ENCODE measurements around the gene EXD3. TPM values are rescaled to one million over a fixed set of nuclear protein-coding genes. Genes with fewer than 3 reads are reported as not detected.

EXD3 gene
- total and polyA plus RNA-seq, 2 donors = 3.4 to 16.8 TPM

DNA sequence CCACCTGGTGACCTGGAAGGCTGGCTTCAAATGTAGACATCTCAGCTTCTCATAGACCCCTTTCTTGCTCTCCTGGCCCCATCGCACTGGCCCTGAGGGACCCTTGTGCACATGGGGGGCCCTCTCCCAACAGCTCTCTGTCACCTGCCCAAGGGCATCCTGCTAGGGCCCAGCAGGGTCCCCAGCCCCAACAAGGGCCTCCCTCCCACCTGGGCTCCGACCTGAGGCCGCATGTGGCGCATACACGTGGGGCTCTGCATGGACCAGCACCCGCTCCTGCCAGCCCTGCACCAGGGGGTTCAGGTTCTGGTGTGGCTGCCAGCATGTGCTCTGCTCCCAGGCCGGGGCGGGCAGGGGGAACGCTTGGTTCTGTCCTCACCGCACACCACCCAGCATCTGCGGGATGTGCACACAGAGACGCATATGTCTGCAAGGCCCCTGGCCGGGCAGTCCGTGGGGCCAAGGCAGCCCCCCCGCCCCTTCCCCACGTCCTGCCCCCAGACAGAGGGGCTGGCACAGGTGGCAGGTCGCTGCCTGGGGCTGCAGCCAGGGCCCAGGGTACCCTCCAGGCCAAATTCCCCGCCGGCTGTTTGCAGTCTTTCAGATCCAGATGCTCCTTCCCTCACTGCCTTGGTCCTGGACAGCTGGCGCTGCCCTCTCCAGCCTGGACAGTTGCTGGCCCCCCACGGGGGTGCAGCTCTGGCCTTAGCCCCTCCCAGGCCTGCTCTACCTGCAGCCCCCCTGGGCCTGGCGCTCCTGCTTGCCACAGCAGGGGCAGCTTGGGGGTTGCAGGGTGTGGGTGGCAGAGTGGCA is 103.0 kb downstream of the EXD3 start:
- Histone ChIP-seq H3K27ac (ENCODE audit: low read depth in 1 of 2, low read length in 1 of 2) (no peak overlapping the region), H3K4me1 (ENCODE audit: control insufficient read depth in 2 of 2, insufficient read depth in 2 of 2, low read length in 2 of 2) (peaks cover 3 to 42% of the 10 kb centered on the region in 2 donors)
- 83% methylated on average over 22 of the region's 22 CpGs for WGBS

DNA sequence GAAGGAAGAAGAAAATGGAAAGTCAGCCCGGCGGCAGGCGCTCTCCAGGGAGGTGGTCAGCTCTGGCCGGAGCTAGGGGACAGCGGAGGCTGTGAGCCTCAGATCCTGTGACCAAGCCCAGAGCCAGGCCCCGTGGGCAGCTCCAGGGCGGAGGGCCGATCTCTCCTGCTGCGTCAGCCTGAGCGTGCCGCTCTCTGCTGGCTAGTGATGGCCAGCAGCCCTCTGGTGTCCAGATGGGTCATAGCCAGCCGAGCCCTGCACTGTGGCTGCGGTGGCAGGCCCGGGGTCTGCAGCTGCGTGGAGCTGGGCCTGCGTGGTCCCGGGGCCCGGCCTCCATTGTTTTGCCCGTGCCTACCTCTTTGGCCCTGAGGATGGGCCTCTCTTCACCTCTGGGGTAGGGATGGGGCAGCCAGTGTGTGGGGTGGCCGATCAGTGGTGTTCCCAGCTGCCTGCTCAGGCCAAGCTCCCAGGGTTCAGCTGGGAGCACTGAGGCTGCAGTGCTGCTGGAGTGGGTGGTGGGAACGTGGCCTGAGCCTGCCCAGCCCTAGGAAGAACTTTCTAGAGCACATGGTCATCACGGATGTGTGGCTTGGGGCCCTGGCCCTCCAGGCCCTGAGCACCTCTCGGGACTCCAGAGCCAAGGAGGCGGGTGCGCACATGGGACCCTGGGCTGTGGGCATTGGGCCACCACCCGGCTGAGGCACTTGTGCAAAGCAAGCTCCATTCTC is 103.8 kb downstream of the EXD3 start:
- Histone ChIP-seq H3K4me1 (ENCODE audit: control insufficient read depth in 2 of 2, insufficient read depth in 2 of 2, low read length in 2 of 2) (peaks cover 3 to 46% of the 10 kb centered on the region in 2 donors), H3K27ac (ENCODE audit: low read depth in 1 of 2, low read length in 1 of 2) (no peak overlapping the region), H3K36me3 (ENCODE audit: control insufficient read depth in 2 of 2, insufficient read depth in 2 of 2, low read length in 1 of 2) (no peaks in the 10 kb centered on the region), H3K4me3 (ENCODE audit: low read length in 2 of 2) (no peak overlapping the region), H3K27me3 (ENCODE audit: control insufficient read depth in 2 of 2, insufficient read depth in 1 of 2, low read length in 1 of 2) (peaks cover 26 to 29% of the 10 kb centered on the region in 2 donors), H3K9me3 (ENCODE audit: control insufficient read depth in 2 of 2, insufficient read depth in 1 of 2, low read length in 1 of 2) (peaks cover 0 to 18% of the 10 kb centered on the region in 2 donors)
- DNase-seq (ENCODE audit: low read depth in 6 of 9, low spot score in 9 of 9) = no peak
- WGBS = 91% methylated on average over 26 of the region's 26 CpGs

More for the DNA sequence above, 103.0 kb downstream of the EXD3 start:
- H3K36me3 ChIP-seq (ENCODE audit: control insufficient read depth in 2 of 2, insufficient read depth in 2 of 2, low read length in 1 of 2) = no peaks in the 10 kb centered on the region
- peaks cover 25 to 27% of the 10 kb centered on the region in 2 donors for H3K27me3 ChIP-seq (ENCODE audit: control insufficient read depth in 2 of 2, insufficient read depth in 1 of 2, low read length in 1 of 2)
- no peak overlapping the region for H3K4me3 ChIP-seq (ENCODE audit: low read length in 2 of 2)
- H3K9me3 ChIP-seq (ENCODE audit: control insufficient read depth in 2 of 2, insufficient read depth in 1 of 2, low read length in 1 of 2) = peaks cover 0 to 18% of the 10 kb centered on the region in 2 donors
- DNase-seq (ENCODE audit: low read depth in 6 of 9, low spot score in 9 of 9) = no peak

DNA sequence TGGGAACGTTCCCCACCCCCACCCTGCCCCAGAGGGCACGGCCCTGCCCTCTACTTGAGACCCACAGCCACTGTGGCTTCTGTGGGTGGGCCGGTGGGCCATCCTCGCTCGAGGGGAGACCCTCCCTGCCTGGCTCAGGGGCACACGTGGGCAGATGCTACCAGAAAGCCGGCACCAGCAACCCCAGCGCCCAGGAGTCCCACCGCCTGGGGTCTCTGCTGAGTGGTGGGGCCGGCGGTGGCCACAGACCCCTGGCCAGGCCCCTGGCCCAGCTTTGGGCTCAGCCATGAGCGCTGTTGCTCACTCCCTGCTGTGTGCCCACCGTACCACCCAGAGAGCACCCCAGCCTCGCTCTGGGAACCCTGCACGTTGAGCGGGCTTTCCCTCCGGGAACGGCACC is 104.4 kb downstream of the EXD3 start:
- WGBS = 84% methylated on average over 18 of the region's 18 CpGs
- Histone ChIP-seq H3K4me1 (ENCODE audit: control insufficient read depth in 2 of 2, insufficient read depth in 2 of 2, low read length in 2 of 2) (peaks cover 3 to 50% of the 10 kb centered on the region in 2 donors), H3K27ac (ENCODE audit: low read depth in 1 of 2, low read length in 1 of 2) (peak overlapping the region in 1 of 2 donors; percentile 11), H3K9me3 (ENCODE audit: control insufficient read depth in 2 of 2, insufficient read depth in 1 of 2, low read length in 1 of 2) (peaks cover 0 to 12% of the 10 kb centered on the region in 2 donors), H3K36me3 (ENCODE audit: control insufficient read depth in 2 of 2, insufficient read depth in 2 of 2, low read length in 1 of 2) (no peaks in the 10 kb centered on the region), H3K4me3 (ENCODE audit: low read length in 2 of 2) (no peak overlapping the region), H3K27me3 (ENCODE audit: control insufficient read depth in 2 of 2, insufficient read depth in 1 of 2, low read length in 1 of 2) (peaks cover 26 to 29% of the 10 kb centered on the region in 2 donors)
- no peak for DNase-seq (ENCODE audit: low read depth in 6 of 9, low spot score in 9 of 9)

DNA sequence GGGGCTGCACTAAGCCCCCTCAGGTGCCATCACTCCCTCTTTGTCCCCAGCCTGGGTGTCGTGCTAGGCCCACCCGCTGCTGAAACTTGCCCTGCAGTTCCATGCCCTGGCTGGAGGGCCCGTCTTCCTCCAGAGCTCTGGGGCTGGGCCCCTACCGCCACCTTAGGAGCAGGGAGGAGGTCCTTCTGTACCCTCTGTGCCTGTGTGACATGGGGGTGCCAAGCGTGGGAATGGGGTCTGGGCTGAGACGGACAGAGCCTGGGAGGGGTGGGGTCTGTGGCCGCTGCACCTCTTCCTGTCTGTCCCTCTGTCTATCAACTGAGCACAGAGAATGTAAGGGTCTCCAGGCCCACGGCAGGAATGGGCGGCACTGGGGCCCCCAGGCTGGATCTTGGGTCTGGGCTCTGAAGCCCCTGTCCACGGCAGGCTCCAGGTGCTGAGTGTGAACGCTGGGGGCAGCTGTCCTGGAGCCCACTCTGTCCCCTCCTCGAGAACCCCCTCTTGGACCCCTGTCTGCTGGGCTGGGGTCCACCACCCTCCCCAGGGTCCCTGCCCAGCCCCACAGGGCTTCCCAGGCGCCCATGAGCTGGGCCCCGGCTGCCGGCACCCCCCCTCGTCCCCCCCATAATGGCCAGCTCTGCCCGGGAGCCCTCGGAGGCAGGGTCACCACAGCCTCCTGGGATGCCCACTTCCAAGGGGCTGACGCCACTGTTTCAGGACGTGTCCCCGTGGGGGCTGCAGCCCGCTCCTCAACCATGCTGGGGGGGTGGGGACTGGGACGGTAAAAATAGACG is 105.0 kb downstream of the EXD3 start:
- WGBS = 89% methylated on average over 24 of the region's 24 CpGs
- H3K4me1 ChIP-seq (ENCODE audit: control insufficient read depth in 2 of 2, insufficient read depth in 2 of 2, low read length in 2 of 2) = peaks cover 3 to 56% of the 10 kb centered on the region in 2 donors
- no peak overlapping the region for H3K4me3 ChIP-seq (ENCODE audit: low read length in 2 of 2)
- no peak overlapping the region for H3K27ac ChIP-seq (ENCODE audit: low read depth in 1 of 2, low read length in 1 of 2)
- DNase-seq (ENCODE audit: low read depth in 6 of 9, low spot score in 9 of 9) = no peak
- H3K36me3 ChIP-seq (ENCODE audit: control insufficient read depth in 2 of 2, insufficient read depth in 2 of 2, low read length in 1 of 2) = no peaks in the 10 kb centered on the region
- H3K27me3 ChIP-seq (ENCODE audit: control insufficient read depth in 2 of 2, insufficient read depth in 1 of 2, low read length in 1 of 2) = peaks cover 26 to 29% of the 10 kb centered on the region in 2 donors
- H3K9me3 ChIP-seq (ENCODE audit: control insufficient read depth in 2 of 2, insufficient read depth in 1 of 2, low read length in 1 of 2) = peaks cover 0 to 11% of the 10 kb centered on the region in 2 donors

DNA sequence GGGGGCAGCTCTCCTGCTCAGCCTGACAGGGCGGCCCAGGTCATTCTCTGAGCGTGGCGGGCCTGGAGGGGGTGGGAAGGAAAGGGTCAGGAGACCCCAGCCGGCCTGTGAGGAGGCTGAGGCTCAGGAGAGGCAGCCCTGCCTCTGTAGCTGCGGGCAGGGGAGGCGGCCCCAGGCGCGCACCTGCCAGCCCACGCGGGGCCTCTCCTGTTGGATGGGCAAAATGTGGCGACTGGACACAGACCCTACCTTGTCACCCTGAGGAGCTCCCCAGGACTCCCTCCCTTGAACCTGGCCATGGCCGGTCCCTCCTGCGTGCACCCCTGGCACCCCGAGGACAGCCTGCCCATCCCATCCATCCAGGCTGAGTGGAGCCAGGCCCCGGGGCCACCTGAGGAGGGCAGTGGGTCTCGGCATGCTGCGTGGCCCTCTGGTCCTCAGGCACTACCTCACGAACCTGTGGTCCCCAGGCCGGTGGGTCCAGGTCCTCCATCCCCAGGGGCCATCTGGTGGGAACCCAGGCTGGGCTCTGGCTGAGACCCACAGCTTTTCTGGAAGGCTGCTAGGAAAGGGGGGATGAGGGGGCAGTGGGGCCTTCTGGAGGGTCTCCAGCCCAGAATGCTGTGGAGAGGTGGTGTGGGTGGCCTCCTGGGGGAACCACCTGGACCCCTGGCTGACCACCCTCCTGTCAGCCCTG is 105.8 kb downstream of the EXD3 start:
- H3K27me3 ChIP-seq (ENCODE audit: control insufficient read depth in 2 of 2, insufficient read depth in 1 of 2, low read length in 1 of 2) = peaks cover 26 to 29% of the 10 kb centered on the region in 2 donors
- no peak for DNase-seq (ENCODE audit: low read depth in 6 of 9, low spot score in 9 of 9)
- H3K4me1 ChIP-seq (ENCODE audit: control insufficient read depth in 2 of 2, insufficient read depth in 2 of 2, low read length in 2 of 2) = peaks cover 3 to 62% of the 10 kb centered on the region in 2 donors
- H3K9me3 ChIP-seq (ENCODE audit: control insufficient read depth in 2 of 2, insufficient read depth in 1 of 2, low read length in 1 of 2) = peaks cover 0 to 7% of the 10 kb centered on the region in 2 donors
- 95% methylated on average over 19 of the region's 19 CpGs for WGBS
- H3K27ac ChIP-seq (ENCODE audit: low read depth in 1 of 2, low read length in 1 of 2) = peak overlapping the region in 1 of 2 donors; percentile 17
- H3K4me3 ChIP-seq (ENCODE audit: low read length in 2 of 2) = no peak overlapping the region
- H3K36me3 ChIP-seq (ENCODE audit: control insufficient read depth in 2 of 2, insufficient read depth in 2 of 2, low read length in 1 of 2) = no peaks in the 10 kb centered on the region

DNA sequence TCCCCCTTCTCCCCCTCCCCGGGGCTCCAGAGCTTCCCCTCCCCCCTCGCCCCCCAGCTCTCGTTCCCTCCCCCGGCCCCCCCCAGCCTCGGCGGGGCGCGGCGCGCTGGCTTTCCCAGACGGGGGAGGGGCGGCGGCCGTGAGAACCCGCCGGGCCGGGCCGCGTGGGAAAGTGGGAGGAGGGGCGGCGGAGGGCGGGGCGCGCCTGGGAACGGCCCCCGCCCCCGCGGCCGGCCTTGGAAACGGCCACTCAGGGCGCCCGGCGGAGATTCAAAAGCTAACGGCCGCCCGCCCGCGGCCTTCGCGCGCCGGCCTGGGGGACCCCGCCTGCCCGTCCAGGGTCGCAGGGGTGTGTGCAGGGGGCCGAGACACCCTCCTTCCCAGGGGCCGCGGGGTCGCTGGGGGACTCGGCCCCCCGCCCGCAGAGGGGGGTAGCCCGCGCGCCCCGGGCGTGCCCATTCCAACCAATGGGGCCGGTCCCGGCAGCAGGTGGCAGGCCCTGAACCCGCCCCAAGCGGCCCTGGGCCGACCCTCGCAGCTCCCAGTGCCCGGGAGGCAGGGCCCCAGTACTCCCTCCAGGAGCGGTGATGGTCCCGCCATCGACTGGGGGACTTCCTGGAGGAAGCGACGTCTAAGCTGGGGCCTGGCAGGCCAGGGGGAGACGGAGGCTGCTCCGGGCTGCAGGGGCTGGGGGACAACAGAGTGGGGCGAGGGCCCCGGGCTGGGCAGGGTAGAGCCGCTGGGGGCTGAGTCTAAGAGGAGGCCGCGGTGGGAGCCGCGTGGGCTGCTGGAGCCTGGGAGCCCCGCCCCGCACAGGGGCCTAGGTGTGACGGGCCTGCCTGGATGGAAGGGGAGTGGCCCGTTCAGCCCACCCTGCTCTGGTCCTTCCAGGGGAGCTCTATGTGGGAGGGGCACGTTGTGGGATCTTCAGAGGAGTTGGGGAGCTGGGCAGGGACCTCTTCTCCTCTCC is 106.7 kb downstream of the EXD3 start:
- H3K36me3 ChIP-seq (ENCODE audit: control insufficient read depth in 2 of 2, insufficient read depth in 2 of 2, low read length in 1 of 2) = no peaks in the 10 kb centered on the region
- H3K4me1 ChIP-seq (ENCODE audit: control insufficient read depth in 2 of 2, insufficient read depth in 2 of 2, low read length in 2 of 2) = peaks cover 3 to 70% of the 10 kb centered on the region in 2 donors
- H3K9me3 ChIP-seq (ENCODE audit: control insufficient read depth in 2 of 2, insufficient read depth in 1 of 2, low read length in 1 of 2) = no peaks in the 10 kb centered on the region
- DNase-seq (ENCODE audit: low read depth in 6 of 9, low spot score in 9 of 9) = no peak
- 4% methylated on average over 82 of the region's 83 CpGs for WGBS
- peak overlapping the region in 1 of 2 donors; percentile 17 for H3K27ac ChIP-seq (ENCODE audit: low read depth in 1 of 2, low read length in 1 of 2)
- peaks cover 26 to 29% of the 10 kb centered on the region in 2 donors for H3K27me3 ChIP-seq (ENCODE audit: control insufficient read depth in 2 of 2, insufficient read depth in 1 of 2, low read length in 1 of 2)
- H3K4me3 ChIP-seq (ENCODE audit: low read length in 2 of 2) = peak overlapping the region in 1 of 2 donors; percentile 15

DNA sequence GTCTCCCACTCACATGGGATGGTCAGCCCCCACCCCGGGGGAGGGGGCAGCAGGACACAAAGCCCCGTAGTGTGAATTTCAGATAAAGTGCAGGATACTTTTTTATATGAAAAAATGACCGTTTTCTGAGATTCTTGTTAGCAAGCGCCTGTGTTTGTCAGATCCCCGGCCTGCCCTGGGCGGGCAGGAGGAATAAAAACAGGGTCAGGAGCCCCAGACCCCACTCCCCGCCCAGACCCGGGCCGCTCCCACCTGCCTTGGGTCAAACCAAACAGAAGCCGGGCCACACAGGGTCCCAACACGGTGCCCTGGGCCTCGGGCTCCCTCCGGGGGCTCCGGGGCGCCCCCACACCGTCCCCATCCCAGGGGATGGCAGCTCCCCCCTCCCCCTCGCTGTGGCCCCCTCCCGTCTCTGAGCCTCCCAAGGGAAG is 107.4 kb downstream of the EXD3 start:
- Histone ChIP-seq H3K4me1 (ENCODE audit: control insufficient read depth in 2 of 2, insufficient read depth in 2 of 2, low read length in 2 of 2) (peaks cover 3 to 72% of the 10 kb centered on the region in 2 donors), H3K27ac (ENCODE audit: low read depth in 1 of 2, low read length in 1 of 2) (peak overlapping the region in 1 of 2 donors; percentile 43)

More for the DNA sequence above, 107.4 kb downstream of the EXD3 start:
- H3K9me3 ChIP-seq (ENCODE audit: control insufficient read depth in 2 of 2, insufficient read depth in 1 of 2, low read length in 1 of 2) = no peaks in the 10 kb centered on the region
- WGBS = 44% methylated on average over 18 of the region's 18 CpGs
- peaks cover 26% of the 10 kb centered on the region in 2 donors for H3K27me3 ChIP-seq (ENCODE audit: control insufficient read depth in 2 of 2, insufficient read depth in 1 of 2, low read length in 1 of 2)
- peak overlapping the region in 1 of 2 donors; percentile 15 for H3K4me3 ChIP-seq (ENCODE audit: low read length in 2 of 2)
- DNase-seq (ENCODE audit: low read depth in 6 of 9, low spot score in 9 of 9) = no peak
- no peaks in the 10 kb centered on the region for H3K36me3 ChIP-seq (ENCODE audit: control insufficient read depth in 2 of 2, insufficient read depth in 2 of 2, low read length in 1 of 2)
